Raji (cell line): ENCODE results near the gene MYO1A.

Source experiments
- POLR2A ChIP-seq: IDR thresholded peaks from 2 replicates; pipeline ENCODE4 v1.6.1; 2011; ENCODE audit warnings: low read depth, low read length, control low read depth; ENCODE audit not compliant: insufficient read depth

Gene MYO1A

DNA sequence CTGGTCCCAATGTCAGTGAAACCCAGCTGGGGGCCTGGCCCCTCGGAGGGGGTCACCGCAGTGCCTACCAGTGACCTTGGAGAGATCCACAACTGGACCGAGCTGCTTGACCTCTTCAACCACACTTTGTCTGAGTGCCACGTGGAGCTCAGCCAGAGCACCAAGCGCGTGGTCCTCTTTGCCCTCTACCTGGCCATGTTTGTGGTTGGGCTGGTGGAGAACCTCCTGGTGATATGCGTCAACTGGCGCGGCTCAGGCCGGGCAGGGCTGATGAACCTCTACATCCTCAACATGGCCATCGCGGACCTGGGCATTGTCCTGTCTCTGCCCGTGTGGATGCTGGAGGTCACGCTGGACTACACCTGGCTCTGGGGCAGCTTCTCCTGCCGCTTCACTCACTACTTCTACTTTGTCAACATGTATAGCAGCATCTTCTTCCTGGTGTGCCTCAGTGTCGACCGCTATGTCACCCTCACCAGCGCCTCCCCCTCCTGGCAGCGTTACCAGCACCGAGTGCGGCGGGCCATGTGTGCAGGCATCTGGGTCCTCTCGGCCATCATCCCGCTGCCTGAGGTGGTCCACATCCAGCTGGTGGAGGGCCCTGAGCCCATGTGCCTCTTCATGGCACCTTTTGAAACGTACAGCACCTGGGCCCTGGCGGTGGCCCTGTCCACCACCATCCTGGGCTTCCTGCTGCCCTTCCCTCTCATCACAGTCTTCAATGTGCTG lies 54.6 kb downstream of the MYO1A start:
- no peak for TF ChIP-seq POLR2A

DNA sequence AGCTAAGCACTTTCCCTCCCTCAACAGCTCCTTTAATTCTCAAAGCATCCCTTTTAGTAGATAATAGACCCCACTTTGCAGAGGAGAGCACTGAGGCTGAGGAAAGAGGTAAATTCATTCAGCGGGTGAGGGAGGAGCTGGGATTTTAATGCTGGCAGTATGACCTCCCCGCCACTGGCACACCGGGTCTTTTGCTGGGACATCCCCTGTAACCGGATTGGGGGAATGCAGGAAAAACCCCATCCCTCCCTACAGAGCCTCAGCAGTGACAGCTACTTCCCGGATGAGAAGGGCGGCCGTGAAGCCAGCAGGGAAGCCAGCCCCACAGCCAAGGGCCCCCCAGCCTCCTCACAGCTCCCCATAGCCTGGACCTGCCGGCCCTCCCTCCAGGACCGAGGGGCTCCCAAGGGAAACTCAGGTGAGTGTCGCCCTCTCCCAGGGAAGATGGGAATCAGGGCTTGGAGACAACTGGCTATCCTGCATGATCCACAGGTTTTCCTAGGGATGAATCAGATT lies 55.6 kb downstream of the MYO1A start:
- no peak for TF ChIP-seq POLR2A

- TF ChIP-seq POLR2A, result no peak
These were observed 56.6 kb downstream of the MYO1A start for GRCh38 chr12:56993346-56993745.

GRCh38 chr12:56991319-56992246 lies 58.3 kb downstream of the MYO1A start:
- no peak for TF ChIP-seq POLR2A

DNA sequence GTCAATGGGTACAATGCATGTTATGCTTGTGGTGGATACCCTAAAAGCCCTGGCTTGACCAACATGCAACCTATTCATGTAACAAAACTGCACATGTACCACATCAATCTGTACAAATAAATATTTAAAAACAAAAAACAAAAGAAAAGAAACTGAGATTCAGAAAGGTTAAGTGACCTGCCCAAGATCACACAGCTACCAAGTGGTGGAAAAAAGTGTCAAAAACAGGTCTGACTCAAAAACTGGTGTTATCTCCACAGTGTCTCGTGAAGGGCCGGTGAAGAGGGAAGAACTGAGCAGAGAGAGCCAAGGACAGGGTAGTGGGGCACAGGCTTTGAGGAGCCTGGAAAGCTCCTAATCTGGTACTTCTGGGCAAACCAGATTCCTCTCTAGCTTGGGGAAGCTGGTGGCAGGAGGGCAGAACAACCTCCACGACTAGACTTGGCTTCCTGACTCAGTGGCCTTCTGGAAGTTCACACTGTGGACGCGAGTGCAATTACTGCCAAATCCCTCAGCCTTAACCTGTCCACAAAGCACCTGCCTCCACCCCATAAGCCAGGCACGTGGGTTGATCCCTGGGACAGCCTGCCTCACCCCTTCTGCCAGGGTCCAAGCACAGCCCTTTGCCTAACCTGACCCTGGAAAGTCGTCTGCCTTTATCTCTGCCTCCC lies 59.1 kb downstream of the MYO1A start:
- no peak for TF ChIP-seq POLR2A

- no peak for TF ChIP-seq POLR2A
These were observed 59.9 kb downstream of the MYO1A start for GRCh38 chr12:56989861-56990610.

DNA sequence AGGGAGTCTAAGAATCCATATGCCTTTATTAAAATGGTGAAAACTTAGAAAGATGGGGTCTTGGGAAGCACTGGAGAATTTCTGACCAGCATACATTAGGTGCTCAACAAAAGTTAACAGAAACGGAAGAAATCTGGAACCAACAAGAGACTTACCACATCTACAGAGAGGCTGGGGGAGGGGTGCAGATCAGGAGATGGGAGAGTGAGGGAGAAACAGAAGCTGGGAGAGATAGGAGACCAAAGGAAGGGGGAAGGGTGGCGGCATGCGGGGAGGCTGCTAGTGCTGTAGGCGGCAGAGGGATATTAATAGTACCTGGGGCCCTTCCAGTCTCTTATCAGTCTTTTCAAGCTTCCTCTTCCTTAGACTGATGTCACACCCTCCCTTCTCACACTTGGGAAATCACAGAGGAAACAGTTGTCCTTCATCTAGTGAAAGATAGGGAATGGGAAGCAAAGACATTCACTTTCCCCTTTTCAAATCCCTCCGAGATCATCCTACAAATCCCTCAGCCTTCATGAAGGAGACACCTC lies 61.7 kb downstream of the MYO1A start:
- no peak for TF ChIP-seq POLR2A

DNA sequence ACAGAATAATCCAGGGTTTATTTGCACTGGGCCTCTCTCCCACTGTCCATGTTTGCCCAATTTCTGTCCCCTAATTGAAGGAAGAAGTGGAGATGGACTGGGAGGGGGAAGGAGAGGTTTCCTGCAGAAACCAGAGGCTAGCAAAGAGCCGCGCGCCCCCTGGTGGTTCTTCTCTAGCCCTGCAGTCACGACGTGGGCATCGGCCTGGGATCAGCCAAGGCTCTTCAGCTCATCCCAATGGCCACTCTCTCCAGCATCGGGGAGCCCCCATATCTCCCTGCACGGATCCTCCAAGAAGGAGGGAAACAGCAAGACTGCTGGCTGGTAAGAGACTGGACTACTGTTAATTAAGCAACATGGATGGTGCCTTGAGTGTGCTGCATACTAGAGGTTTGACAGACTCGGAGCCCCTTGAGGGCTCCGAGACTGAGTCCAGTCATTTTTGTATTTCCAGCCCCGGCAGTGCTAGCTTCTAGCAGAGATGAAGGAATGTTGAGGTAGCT lies 62.3 kb downstream of the MYO1A start:
- no peak for TF ChIP-seq POLR2A

DNA sequence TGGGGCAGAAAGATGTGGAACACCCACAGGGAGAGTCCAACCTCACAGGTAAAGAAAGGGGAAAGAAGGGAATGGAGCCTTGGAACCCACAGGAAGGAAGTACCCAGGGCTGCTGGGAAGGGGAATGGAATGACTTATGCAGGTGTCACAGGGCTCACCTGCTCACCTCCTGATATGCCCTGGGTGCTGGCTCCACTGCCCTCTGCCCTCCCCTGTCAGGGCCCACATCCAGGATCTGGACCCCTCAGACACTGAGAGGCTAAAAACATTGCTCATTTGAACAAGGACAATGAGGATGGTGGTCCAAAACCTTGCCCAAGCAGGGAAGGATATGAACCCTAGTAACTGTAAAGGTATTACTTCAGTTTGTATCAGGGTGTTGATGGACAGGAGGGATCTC lies 62.9 kb downstream of the MYO1A start:
- TF ChIP-seq POLR2A, result no peak

- TF ChIP-seq POLR2A, result no peak
These were observed 66.5 kb downstream of the MYO1A start for GRCh38 chr12:56983386-56983785.

DNA sequence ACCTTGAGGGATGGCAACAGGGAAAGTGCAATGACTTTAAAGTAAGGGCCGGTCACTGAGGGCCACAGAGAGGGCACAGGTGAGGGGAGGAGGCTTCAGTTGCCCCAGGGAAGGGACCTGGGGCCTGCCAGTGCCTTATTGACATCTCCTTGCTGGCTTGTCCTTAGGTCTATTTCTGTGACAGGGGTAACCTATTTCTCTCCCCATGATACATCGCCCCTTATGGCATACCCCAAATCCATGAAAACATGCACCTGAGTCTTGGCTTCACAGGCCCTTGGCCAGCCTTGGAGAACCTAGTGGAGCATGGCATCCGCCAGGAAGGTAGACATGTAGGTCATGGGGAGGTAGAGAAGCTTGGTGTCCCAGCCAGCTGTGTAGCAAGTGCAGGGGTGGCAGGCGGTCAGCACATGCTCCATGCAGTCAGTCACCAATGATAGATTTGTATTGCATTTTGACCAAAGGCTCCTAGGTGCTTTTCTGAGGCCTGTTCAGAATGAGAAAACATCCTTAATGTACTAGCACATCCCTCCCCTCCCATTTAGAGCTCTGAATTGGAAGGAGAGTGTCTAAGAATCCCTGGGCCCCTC lies 68.9 kb downstream of the MYO1A start:
- no peak for TF ChIP-seq POLR2A

DNA sequence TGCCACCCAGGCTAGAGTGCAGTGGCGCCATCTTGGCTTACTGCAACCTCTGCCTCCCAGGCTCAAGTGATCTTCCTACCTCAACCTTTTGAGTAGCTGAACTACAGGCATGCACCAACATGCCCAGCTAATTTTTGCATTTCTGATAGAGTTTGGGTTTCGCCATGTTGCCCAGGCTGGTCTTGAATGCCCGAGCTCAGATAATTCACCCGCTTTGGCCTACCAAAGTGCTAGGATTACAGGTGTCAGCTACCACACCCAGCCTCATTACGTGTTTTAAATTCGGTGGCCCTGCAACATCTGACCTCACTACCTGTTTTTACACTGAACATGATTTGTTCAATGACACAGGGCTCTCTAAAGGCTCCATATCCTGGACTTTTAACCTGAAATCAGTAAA lies 69.7 kb downstream of the MYO1A start:
- TF ChIP-seq POLR2A, result no peak

GRCh38 chr12:56979628-56980027 lies 70.3 kb downstream of the MYO1A start:
- no peak for TF ChIP-seq POLR2A
